Stimulated activated naive CD8-positive, alpha-beta T cell treated with anti-CD3 and anti-CD28 coated beads, Interleukin-15, amount 100 ng/mL, for 72 hours (primary cell): Measurements from ENCODE around the gene RASAL1.

Experiments used
- ATAC-seq: fragments of 150-1000 bp; cut with Tn5 transposase; 2 replicates; pipeline ENCODE4 v1.10.0; 2021; ENCODE audit warnings: mild to moderate bottlenecking, moderate library complexity
- DNase-seq, 2 donors: peaks; one replicate each; pipeline ENCODE4 v3.0.0; 2021 to 2022
- H3K27ac Mint-ChIP-seq, 2 donors: one replicate each; pipeline ENCODE4 v1.8.0; 2022; ENCODE audit warnings: mild to moderate bottlenecking in 2 of 2, mixed read lengths in 2 of 2, moderate library complexity in 2 of 2
- H3K27me3 Mint-ChIP-seq: one replicate; pipeline ENCODE4 v1.8.0; 2022; ENCODE audit warnings: mixed read lengths
- H3K4me1 Mint-ChIP-seq: one replicate; pipeline ENCODE4 v1.8.0; 2022; ENCODE audit warnings: mild to moderate bottlenecking, mixed read lengths
- H3K4me3 Mint-ChIP-seq, 2 donors: one replicate each; pipeline ENCODE4 v1.8.0; 2022; ENCODE audit warnings: mild to moderate bottlenecking in 2 of 2, mixed read lengths in 2 of 2, moderate library complexity in 1 of 2
- H3K9me3 Mint-ChIP-seq, 2 donors: one replicate each; pipeline ENCODE4 v1.8.0; 2022; ENCODE audit warnings: mixed read lengths in 2 of 2

The RASAL1 gene

DNA sequence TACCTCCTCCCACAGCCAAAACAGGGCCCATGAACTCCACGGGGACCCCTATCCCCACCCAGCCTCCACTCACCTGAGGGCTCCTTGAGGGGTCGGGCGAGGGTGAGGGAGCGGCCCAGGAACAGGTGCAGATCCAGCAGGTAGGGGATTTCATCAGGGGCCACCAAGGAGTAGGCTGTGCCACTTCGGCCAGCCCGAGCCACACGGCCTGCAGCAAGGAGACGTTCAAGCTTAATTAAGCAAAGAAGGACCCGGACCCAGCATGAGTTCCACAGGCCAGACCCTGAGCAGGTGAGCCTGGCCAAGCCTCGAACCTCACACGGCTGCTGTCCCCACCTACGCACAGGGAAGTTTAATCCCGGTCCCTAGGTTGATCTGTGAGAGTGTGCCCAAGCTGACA lies 34.1 kb upstream of the RASAL1 start:
- Mint-ChIP-seq H3K9me3 (no peaks in the 10 kb centered on the region), H3K27me3 (no peaks in the 10 kb centered on the region), H3K4me3 (no peak overlapping the region), H3K4me1 (peaks cover 5% of the 10 kb centered on the region), H3K27ac (no peak overlapping the region)
- DNase-seq (no peak), ATAC-seq (no peak)

DNA sequence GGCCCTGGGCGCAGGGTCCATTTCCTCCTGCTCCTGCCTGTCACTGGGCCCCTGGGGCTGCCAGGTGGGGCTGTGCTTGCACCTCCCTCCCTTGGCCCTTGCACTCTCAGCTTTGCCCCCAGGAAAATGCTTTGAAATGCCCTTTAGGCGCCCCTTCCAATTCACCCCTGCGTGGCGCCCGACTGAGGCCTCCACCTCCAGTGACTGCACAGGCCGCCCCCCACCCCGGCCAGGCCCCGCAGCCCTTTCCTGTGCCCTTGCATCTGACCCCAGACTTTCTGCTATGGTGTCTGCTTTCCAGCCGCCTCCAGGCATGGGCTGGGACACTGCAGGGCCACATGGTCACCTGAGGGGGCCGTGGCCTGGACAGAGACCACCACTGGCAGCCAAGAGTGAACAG lies 32.3 kb upstream of the RASAL1 start:
- no peak overlapping the region for H3K27ac Mint-ChIP-seq
- no peaks in the 10 kb centered on the region for H3K4me1 Mint-ChIP-seq
- no peak overlapping the region for H3K4me3 Mint-ChIP-seq
- no peaks in the 10 kb centered on the region for H3K27me3 Mint-ChIP-seq
- H3K9me3 Mint-ChIP-seq = no peaks in the 10 kb centered on the region
- DNase-seq (no peak), ATAC-seq (peak; percentile 34)

GRCh38 chr12:113165521-113166450 lies 30.2 kb upstream of the RASAL1 start:
- Mint-ChIP-seq H3K4me1 (peaks cover 9% of the 10 kb centered on the region), H3K27me3 (no peaks in the 10 kb centered on the region), H3K9me3 (no peaks in the 10 kb centered on the region), H3K4me3 (no peak overlapping the region), H3K27ac (no peak overlapping the region)
- DNase-seq (no peak), ATAC-seq (no peak)

GRCh38 chr12:113164014-113164413 lies 28.5 kb upstream of the RASAL1 start:
- H3K4me1 Mint-ChIP-seq = peaks cover 9% of the 10 kb centered on the region
- no peak for DNase-seq
- H3K4me3 Mint-ChIP-seq = no peak overlapping the region
- H3K27ac Mint-ChIP-seq = no peak overlapping the region
- H3K9me3 Mint-ChIP-seq = no peaks in the 10 kb centered on the region
- ATAC-seq = no peak
- no peaks in the 10 kb centered on the region for H3K27me3 Mint-ChIP-seq

- peak overlapping the region in 1 of 2 donors; percentile 83 for H3K27ac Mint-ChIP-seq
- DNase-seq = no peak
Observed at GRCh38 chr12:113163030-113163360, 27.4 kb upstream of the RASAL1 start.

GRCh38 chr12:113162102-113163029 lies 26.8 kb upstream of the RASAL1 start:
- DNase-seq = no peak

More at GRCh38 chr12:113163030-113163360, 27.4 kb upstream of the RASAL1 start:
- H3K27me3 Mint-ChIP-seq = no peaks in the 10 kb centered on the region
- H3K4me3 Mint-ChIP-seq = no peak overlapping the region
- ATAC-seq = no peak
- H3K9me3 Mint-ChIP-seq = no peaks in the 10 kb centered on the region
- H3K4me1 Mint-ChIP-seq = peaks cover 9% of the 10 kb centered on the region

DNA sequence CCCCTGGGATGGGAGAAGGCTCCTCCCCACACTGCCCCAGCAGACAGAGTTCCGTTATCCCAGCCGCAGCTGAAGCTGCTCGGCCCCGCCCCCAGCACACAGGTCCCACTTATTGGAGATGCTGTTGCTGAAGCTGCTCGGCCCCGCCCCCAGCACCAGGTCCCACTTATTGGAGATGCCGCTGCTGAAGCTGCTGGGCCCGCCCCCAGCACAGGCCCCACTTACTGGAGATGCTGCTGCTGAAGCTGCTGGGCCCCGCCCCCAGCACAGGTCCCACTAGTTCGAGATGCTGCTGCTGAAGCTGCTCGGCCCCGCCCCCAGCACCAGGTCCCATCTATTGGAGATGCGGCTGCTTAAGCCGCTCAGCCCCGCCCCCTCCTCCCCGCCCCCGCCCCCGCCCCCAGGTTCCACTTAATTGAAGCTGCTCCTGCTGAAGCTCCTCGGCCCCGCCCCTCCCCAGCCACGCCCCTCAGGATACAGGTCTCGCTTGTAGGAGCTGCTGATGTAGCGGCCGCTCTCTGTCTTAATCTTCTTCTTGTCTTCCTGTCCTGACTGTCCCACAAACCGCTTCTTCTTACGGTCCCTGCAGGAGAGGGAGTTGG lies 26.0 kb upstream of the RASAL1 start:
- no peak overlapping the region for H3K4me3 Mint-ChIP-seq
- H3K27ac Mint-ChIP-seq = no peak overlapping the region
- ATAC-seq (no peak), DNase-seq (no peak)
- H3K27me3 Mint-ChIP-seq = no peaks in the 10 kb centered on the region
- H3K9me3 Mint-ChIP-seq = no peaks in the 10 kb centered on the region
- H3K4me1 Mint-ChIP-seq = peaks cover 24% of the 10 kb centered on the region

More at GRCh38 chr12:113162102-113163029, 26.8 kb upstream of the RASAL1 start:
- ATAC-seq = no peak
- H3K27ac Mint-ChIP-seq = peak overlapping the region in 1 of 2 donors; percentile 83
- no peak overlapping the region for H3K4me3 Mint-ChIP-seq
- no peaks in the 10 kb centered on the region for H3K27me3 Mint-ChIP-seq
- peaks cover 16% of the 10 kb centered on the region for H3K4me1 Mint-ChIP-seq
- H3K9me3 Mint-ChIP-seq = no peaks in the 10 kb centered on the region

DNA sequence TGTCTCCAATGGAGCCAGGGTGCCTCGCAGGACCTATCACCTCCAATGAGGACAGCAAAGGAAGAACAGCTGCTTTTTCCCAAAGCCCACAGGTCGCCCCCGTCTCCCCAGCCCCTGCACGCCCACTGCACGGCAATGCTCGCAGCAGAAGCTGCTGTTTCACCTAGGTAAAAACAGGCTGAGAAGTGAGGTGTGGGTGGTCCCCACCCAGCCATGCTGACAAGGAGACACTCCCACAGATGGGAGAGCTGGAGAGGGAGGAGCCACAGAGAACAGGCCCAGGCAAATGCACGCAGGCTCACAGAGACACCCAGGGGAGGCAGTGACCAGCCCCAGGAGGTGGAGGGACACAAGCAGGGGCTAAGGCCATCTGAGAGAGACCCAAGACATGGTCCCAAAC lies 24.4 kb upstream of the RASAL1 start:
- peaks cover 26% of the 10 kb centered on the region for H3K4me1 Mint-ChIP-seq
- no peak overlapping the region for H3K4me3 Mint-ChIP-seq
- DNase-seq (no peak), ATAC-seq (no peak)
- peak overlapping the region; percentile 71 to 74 for H3K27ac Mint-ChIP-seq
- H3K9me3 Mint-ChIP-seq = no peaks in the 10 kb centered on the region
- H3K27me3 Mint-ChIP-seq = peaks cover 8% of the 10 kb centered on the region

- Mint-ChIP-seq H3K27ac (peak overlapping the region in 1 of 2 donors; percentile 34), H3K27me3 (peaks cover 22% of the 10 kb centered on the region), H3K4me1 (peaks cover 34% of the 10 kb centered on the region), H3K4me3 (no peak overlapping the region), H3K9me3 (no peaks in the 10 kb centered on the region)
- ATAC-seq = no peak
- DNase-seq = no peak
Observed at GRCh38 chr12:113158439-113159203, 23.1 kb upstream of the RASAL1 start.

DNA sequence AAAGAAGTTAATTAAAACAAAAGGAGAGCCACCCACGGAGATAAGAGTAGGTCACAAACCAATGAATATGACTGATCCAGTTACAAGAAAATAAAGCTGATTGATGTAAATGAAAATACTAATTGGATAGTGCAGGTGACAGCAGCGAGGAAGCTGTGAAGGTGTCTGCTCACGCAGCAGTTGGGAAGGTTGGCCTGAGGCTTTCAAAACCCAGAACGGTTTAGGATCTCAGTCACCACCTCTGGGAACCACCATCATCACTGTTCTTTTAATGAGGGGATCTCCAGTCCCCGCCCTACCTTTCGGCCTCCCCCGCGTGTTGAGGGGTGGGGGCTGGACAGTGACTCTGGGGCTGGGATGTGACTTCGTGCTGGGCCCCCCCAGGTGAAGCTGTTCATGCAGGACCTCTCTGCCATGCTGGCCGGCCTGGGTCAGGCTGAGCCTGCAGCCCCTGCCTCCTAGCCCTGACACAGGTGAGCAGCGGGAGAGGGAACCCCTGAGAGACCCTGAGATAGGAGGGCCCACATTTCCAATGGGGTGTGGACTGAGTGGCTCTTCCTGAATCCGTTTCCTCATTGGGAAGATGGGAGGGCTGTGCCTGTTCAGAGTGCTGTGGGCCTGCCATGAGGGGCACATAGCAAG lies 21.8 kb upstream of the RASAL1 start:
- peaks cover 33% of the 10 kb centered on the region for H3K27me3 Mint-ChIP-seq
- peaks cover 45% of the 10 kb centered on the region for H3K4me1 Mint-ChIP-seq
- no peaks in the 10 kb centered on the region for H3K9me3 Mint-ChIP-seq
- no peak overlapping the region for H3K4me3 Mint-ChIP-seq
- DNase-seq (no peak), ATAC-seq (no peak)
- H3K27ac Mint-ChIP-seq = peak overlapping the region in 1 of 2 donors; percentile 81

DNA sequence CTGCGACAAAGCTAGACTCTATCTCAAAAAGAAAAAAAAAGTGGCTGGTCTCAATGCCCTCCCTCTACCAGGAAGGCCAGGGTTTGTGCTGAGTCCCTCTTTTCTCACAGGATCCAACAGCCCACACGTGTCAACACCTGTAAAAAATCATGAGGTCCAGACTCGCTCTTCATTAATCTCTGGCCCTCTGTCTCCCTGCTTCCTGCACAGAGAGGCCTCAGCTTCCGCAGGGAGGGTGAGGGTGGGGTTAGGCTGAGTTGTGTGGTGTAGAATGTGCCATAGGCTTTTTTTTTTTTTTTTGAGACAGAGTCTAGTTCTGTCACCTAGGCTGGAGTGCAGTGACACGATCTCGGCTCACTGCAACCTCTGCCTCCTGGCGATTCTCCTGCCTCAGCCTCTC lies 20.1 kb upstream of the RASAL1 start:
- H3K4me3 Mint-ChIP-seq = peak overlapping the region in 1 of 2 donors; percentile 91
- ATAC-seq = no peak
- H3K27ac Mint-ChIP-seq = no peak overlapping the region
- peaks cover 43% of the 10 kb centered on the region for H3K27me3 Mint-ChIP-seq
- no peak for DNase-seq
- peaks cover 44% of the 10 kb centered on the region for H3K4me1 Mint-ChIP-seq
- H3K9me3 Mint-ChIP-seq = no peaks in the 10 kb centered on the region

DNA sequence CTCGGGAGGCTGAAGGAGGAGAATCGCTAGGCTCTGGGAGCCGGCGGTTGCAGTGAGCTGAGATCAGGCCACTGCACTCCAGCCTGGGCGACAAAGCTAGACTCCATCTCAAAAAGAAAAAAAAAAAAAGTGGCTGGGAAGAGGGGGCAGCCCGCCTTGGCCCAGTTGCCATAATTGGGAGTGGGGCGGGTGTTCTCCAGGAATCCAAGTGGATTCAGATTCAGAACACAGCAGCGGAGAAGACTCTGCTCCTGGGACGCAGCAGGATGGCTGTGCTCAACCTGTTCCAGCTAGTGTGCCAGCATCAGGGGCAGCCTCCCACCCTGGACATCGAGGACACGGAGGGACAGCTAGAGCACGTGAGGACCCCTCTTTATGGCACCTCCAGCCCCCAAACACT lies 19.5 kb upstream of the RASAL1 start:
- no peak for ATAC-seq
- H3K27me3 Mint-ChIP-seq = peaks cover 48% of the 10 kb centered on the region
- peak overlapping the region in 1 of 2 donors; percentile 91 for H3K4me3 Mint-ChIP-seq
- DNase-seq = no peak
- H3K27ac Mint-ChIP-seq = peak overlapping the region in 1 of 2 donors; percentile 71
- no peaks in the 10 kb centered on the region for H3K9me3 Mint-ChIP-seq
- peaks cover 44% of the 10 kb centered on the region for H3K4me1 Mint-ChIP-seq

DNA sequence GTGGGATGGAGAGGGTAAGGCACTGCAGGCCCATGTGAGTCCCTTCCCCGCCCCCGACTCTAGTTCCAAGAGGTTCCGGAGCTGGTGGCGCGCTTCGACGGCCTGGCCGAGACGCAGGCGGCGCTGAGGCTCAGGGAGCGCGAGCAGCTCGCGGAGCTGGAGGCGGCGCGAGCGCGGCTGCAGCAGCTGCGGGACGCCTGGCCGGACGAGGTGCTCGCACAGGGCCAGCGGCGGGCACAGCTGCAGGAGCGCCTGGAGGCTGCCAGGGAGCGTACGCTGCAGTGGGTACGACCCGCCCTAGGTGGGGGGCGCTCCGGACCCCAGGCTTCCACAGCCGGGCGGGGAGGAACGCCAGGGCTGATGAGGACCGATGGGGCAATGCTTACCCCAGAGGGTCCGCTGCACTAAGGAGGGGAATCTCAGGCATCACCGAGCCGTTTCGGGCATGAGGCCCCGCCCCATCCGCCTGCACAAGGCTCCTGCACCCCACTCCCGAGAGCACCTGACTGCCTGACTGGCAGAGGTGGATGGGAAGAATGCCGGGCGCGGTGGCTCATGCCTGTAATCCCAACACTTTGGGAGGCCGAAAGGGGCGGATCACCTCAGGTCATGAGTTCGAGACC lies 18.9 kb upstream of the RASAL1 start:
- H3K9me3 Mint-ChIP-seq = no peaks in the 10 kb centered on the region
- peak overlapping the region; percentile 67 to 91 for H3K4me3 Mint-ChIP-seq
- H3K4me1 Mint-ChIP-seq = peaks cover 49% of the 10 kb centered on the region
- H3K27ac Mint-ChIP-seq = no peak overlapping the region
- ATAC-seq = no peak
- H3K27me3 Mint-ChIP-seq = peaks cover 48% of the 10 kb centered on the region
- peak in 1 of 2 donors; percentile 39 for DNase-seq
